HepG2 (cell line): Measurements from ENCODE around the gene CDH22. TPM values are rescaled to one million over a fixed set of nuclear protein-coding genes. Genes with fewer than 3 reads are reported as not detected.

Experiments used
- ATAC-seq: fragments of 200-7000 bp; cut with Tn5 transposase; 3 replicates; pipeline ENCODE4 v1.9.1; 2020; ENCODE audit warnings: mild to moderate bottlenecking, moderate library complexity
- BruUV-seq: library from RNA; stranded (reverse); fragments of 400-500 nt; replicated peaks from 2 replicates; lab custom pipeline; 2021; lab: Mats Ljungman, UMichigan
- CTCF ChIA-PET: fragments of 300-600 bp; formaldehyde crosslinking; extraction: SDS; loops from one replicate; lab custom pipeline; 2021; ENCODE audit warnings: low total read pairs, inconsistent platforms, low intra/inter-chr PET ratio; lab: Yijun Ruan, JAX
- POLR2A ChIA-PET: fragments of 350-600 bp; sonication (Branson Sonifier 250); formaldehyde crosslinking; loops from one replicate; lab custom pipeline; 2020; ENCODE audit warnings: antibody characterized with exemption, inconsistent platforms; lab: Yijun Ruan, JAX
- DNase-seq: peaks from one replicate; pipeline ENCODE4 v3.0.0-alpha.2; 2015; ENCODE audit warnings: low spot score
- FAIRE-seq: peaks from 3 replicates; lab custom pipeline; 2011; peaks lifted over from hg19 to GRCh38; lab: Jason Lieb, UNC
- H2AFZ ChIP-seq: one replicate; pipeline ENCODE4 v1.6.1; 2011; ENCODE audit warnings: low read length, inconsistent platforms
- H3K27ac ChIP-seq: fragments of 300-600 bp; 3 replicates; pipeline ENCODE4 v1.8.0; 2011; ENCODE audit warnings: mixed run types, mild to moderate bottlenecking, mixed read lengths, low read length, inconsistent platforms; ENCODE audit not compliant: insufficient read depth; ENCODE audit errors: extremely low read length
- H3K27me3 ChIP-seq, 2 experiments: fragments of 200-600 bp in 1 of 2; 2 replicates in 1 of 2; 3 replicates in 1 of 2; pipeline versions ENCODE4 v1.6.0 to v1.8.0; 2011; ENCODE audit warnings: low read length in 2 of 2, mild to moderate bottlenecking in 2 of 2, moderate library complexity in 2 of 2, inconsistent platforms in 1 of 2; ENCODE audit not compliant: insufficient read depth in 2 of 2, control insufficient read depth in 1 of 2
- H3K36me3 ChIP-seq, 2 experiments: fragments of 200-600 bp in 1 of 2; replicated peaks in 1 of 2; 2 replicates in 1 of 2; 3 replicates in 1 of 2; pipeline versions ENCODE4 v1.5.1 to v1.8.0; 2011; ENCODE audit warnings: low read length in 2 of 2, inconsistent platforms in 1 of 2; ENCODE audit not compliant: insufficient read depth in 2 of 2, control insufficient read depth in 1 of 2
- H3K4me1 ChIP-seq: 2 replicates; pipeline ENCODE4 v1.5.1; 2012; ENCODE audit warnings: low read length, inconsistent platforms; ENCODE audit not compliant: insufficient read depth
- H3K4me2 ChIP-seq: 2 replicates; pipeline ENCODE4 v1.6.0; 2011; ENCODE audit warnings: low read depth, low read length, inconsistent platforms
- H3K4me3 ChIP-seq, 3 experiments: fragments of 200-600 bp in 1 of 3; sonication (generic), shearing (Covaris generic) in 1 of 3; replicated peaks in 1 of 3; 2 replicates each; pipeline ENCODE4 v1.5.1; 2011 to 2016; ENCODE audit warnings: low read length in 3 of 3, inconsistent platforms in 2 of 3, low read depth in 2 of 3, mild to moderate bottlenecking in 2 of 3, control low read depth in 1 of 3, mixed read lengths in 1 of 3; ENCODE audit not compliant: insufficient read depth in 1 of 3
- H3K79me2 ChIP-seq: one replicate; pipeline ENCODE4 v1.6.1; 2011; ENCODE audit warnings: low read length, inconsistent platforms; ENCODE audit not compliant: insufficient read depth
- H3K9ac ChIP-seq: 2 replicates; pipeline ENCODE4 v1.6.0; 2011; ENCODE audit warnings: mild to moderate bottlenecking, low read depth, low read length, inconsistent platforms; ENCODE audit not compliant: insufficient read depth
- H3K9me3 ChIP-seq: 2 replicates; pipeline ENCODE4 v1.5.1; 2012; ENCODE audit warnings: mild to moderate bottlenecking, low read length
- H4K20me1 ChIP-seq: 2 replicates; pipeline ENCODE4 v1.6.0; 2011; ENCODE audit warnings: inconsistent platforms, mild to moderate bottlenecking, low read length, moderate library complexity; ENCODE audit not compliant: insufficient read depth
- AGO2 ChIP-seq: fragments of 200-400 bp; formaldehyde crosslinking; optimal IDR thresholded peaks from 2 replicates; pipeline ENCODE3; 2017; ENCODE audit warnings: mild to moderate bottlenecking, low read depth, low read length, moderate library complexity
- CBX5 ChIP-seq: sonication (generic); formaldehyde crosslinking; IDR thresholded peaks from 2 replicates; pipeline ENCODE4 v1.4.0; 2020; ENCODE audit warnings: missing genetic modification reagents, borderline replicate concordance
- CTCF ChIP-seq: sonication (generic); formaldehyde crosslinking; IDR thresholded peaks from 2 replicates; pipeline ENCODE4 v1.5.0; 2020; ENCODE audit warnings: mild to moderate bottlenecking, missing genetic modification reagents, moderate library complexity
- DR1 ChIP-seq: sonication (generic); formaldehyde crosslinking; IDR thresholded peaks from 2 replicates; pipeline ENCODE4 v1.8.0; 2021; ENCODE audit warnings: mild to moderate bottlenecking, missing genetic modification reagents, inconsistent platforms
- ELF3 ChIP-seq: IDR thresholded peaks from 2 replicates; pipeline ENCODE4 v1.6.1; 2016; ENCODE audit warnings: missing genetic modification reagents, missing compliant biosample characterization
- HNF1B ChIP-seq: sonication (generic); formaldehyde crosslinking; IDR thresholded peaks from 2 replicates; pipeline ENCODE4 v1.5.1; 2020; ENCODE audit warnings: mild to moderate bottlenecking, moderate library complexity, missing genetic modification reagents
- KDM1A ChIP-seq: IDR thresholded peaks from 2 replicates; pipeline ENCODE4 v1.6.1; 2016; ENCODE audit warnings: missing compliant biosample characterization
- MEIS2 ChIP-seq: sonication (generic); formaldehyde crosslinking; IDR thresholded peaks from 2 replicates; pipeline ENCODE4 v1.9.0; 2021; ENCODE audit warnings: mild to moderate bottlenecking, missing genetic modification reagents
- NFIC ChIP-seq: IDR thresholded peaks from 2 replicates; pipeline ENCODE4 v1.6.1; 2012; ENCODE audit warnings: mild to moderate bottlenecking, low read length, inconsistent platforms
- RNF219 ChIP-seq: sonication (generic); formaldehyde crosslinking; IDR thresholded peaks from 2 replicates; pipeline ENCODE4 v1.5.0; 2020; ENCODE audit warnings: mild to moderate bottlenecking, missing genetic modification reagents
- SNAPC2 ChIP-seq: sonication (generic); formaldehyde crosslinking; IDR thresholded peaks from 2 replicates; pipeline ENCODE4 v1.8.1; 2022; ENCODE audit warnings: mild to moderate bottlenecking, missing genetic modification reagents
- SP2 ChIP-seq: sonication (generic); formaldehyde crosslinking; IDR thresholded peaks from 2 replicates; pipeline ENCODE4 v1.5.1; 2020; ENCODE audit warnings: mild to moderate bottlenecking, missing genetic modification reagents
- XRCC5 ChIP-seq: fragments of 200-400 bp; formaldehyde crosslinking; optimal IDR thresholded peaks from 2 replicates; pipeline ENCODE3; 2017; ENCODE audit warnings: mild to moderate bottlenecking, low read length
- ZNF552 ChIP-seq: sonication (generic); formaldehyde crosslinking; IDR thresholded peaks from 2 replicates; pipeline ENCODE4 v1.9.0; 2022; ENCODE audit warnings: missing genetic modification reagents, mild to moderate bottlenecking, borderline replicate concordance
- ZNF788 ChIP-seq: sonication (generic); formaldehyde crosslinking; IDR thresholded peaks from 2 replicates; pipeline ENCODE4 v1.5.0; 2020; ENCODE audit warnings: mild to moderate bottlenecking, missing genetic modification reagents, borderline replicate concordance
- WGBS: methylation state at CpG from one replicate; pipeline ENCODE4 v1.1.6; 2017; ENCODE audit warnings: low lambda C conversion rate; 5-methylcytosine and 5-hydroxymethylcytosine counted together
- in situ Hi-C: cut with HindIII; loops from 2 replicates; pipeline ENCODE4 v1.10.0; 2017; ENCODE audit warnings: low pct_unique_long_range_greater_than_20kb; ENCODE audit not compliant: extremely low pct_ligation_motif_present
- intact Hi-C: fragments of 100-400 bp; cut with micrococcal nuclease; formaldehyde crosslinking; loops from one replicate; pipeline ENCODE4 v1.10.0; 2022; ENCODE audit not compliant: unreplicated experiment
- polyA plus RNA-seq, 8 experiments: library from polyadenylated mRNA; depleted of rRNA in 3 of 8; stranded (reverse) in 7 of 8; unstranded in 1 of 8; fragments of >200 nt; fragmentation: Illumina TruSeq in 4 of 8; extraction: Trizol in 4 of 8; gene quantifications; 2 replicates each; pipeline versions ENCODE4 v1.2.1 to v1.2.3, GENCODE V29; 2011 to 2016; ENCODE audit warnings: low read depth in 4 of 8, missing spikeins in 1 of 8, mixed read lengths in 1 of 8; ENCODE audit not compliant: insufficient read depth in 1 of 8
- total RNA-seq, 5 experiments: library from RNA; depleted of rRNA; stranded (reverse); fragments of >200 nt; fragmentation: Illumina TruSeq; extraction: Trizol; gene quantifications; 2 replicates each; pipeline ENCODE4 v1.2.3, GENCODE V29; 2016; ENCODE audit warnings: low read depth in 1 of 5

The CDH22 gene
- total and polyA plus RNA-seq, 2 of the 13 experiments (the other 11 are each of a cell fraction or from before 2014, with no cell fraction given): not detected

- TF ChIP-seq RNF219 (CRISPR knock-in tag): no peak
- no peak for TF ChIP-seq ZNF552 (CRISPR knock-in tag)
These were observed 174.2 kb downstream of the CDH22 start (continued) for GRCh38 chr20:46133886-46134654.

GRCh38 chr20:46132705-46133120 is 175.6 kb downstream of the CDH22 start:
- intact Hi-C loops (loop anchor here (1.0 kb wide), 3 partner anchors 42 to 217 kb away; no protein-coding TSS in a partner anchor), in situ Hi-C loops (no loop called here)
- Histone ChIP-seq H3K4me3 (no peak overlapping the region), H3K79me2 (no peaks in the 10 kb centered on the region), H3K36me3 (no peaks in the 10 kb centered on the region), H3K27ac (no peak overlapping the region), H2AFZ (no peak overlapping the region), H4K20me1 (peaks cover 2% of the 10 kb centered on the region; the same call in 1 of the 2 replicates), H3K9ac (no peak overlapping the region), H3K4me1 (no peaks in the 10 kb centered on the region), H3K4me2 (no peak overlapping the region), H3K27me3 (peaks cover 16 to 75% of the 10 kb centered on the region in 2 experiments), H3K9me3 (no peaks in the 10 kb centered on the region)
- WGBS: 14% methylated on average over 17 of the region's 17 CpGs
- ChIA-PET POLR2A (no interaction called here), CTCF (interaction anchor here (0.7 to 2.0 kb wide), 5 partner anchors 19 to 353 kb away, joined by 3 to 19 read pairs (median 6); no protein-coding TSS in a partner anchor)
- DNase-seq: peak; percentile 53
- ATAC-seq: peak; percentile 94
- no TSS peak for BruUV-seq
- peak; percentile 71 for FAIRE-seq
- TF ChIP-seq KDM1A (no peak), DR1 (CRISPR knock-in tag) (no peak), CBX5 (peak; percentile 49; the same call in 1 of the 2 replicates), ZNF788 (CRISPR knock-in tag) (peak; percentile 19; the same call in 1 of the 2 replicates), NFIC (no peak), SP2 (no peak), ELF3 (no peak), SNAPC2 (CRISPR knock-in tag) (no peak), CTCF (CRISPR knock-in tag) (peak; percentile 97), AGO2 (no peak), MEIS2 (CRISPR knock-in tag) (no peak), HNF1B (CRISPR knock-in tag) (0 out of 2 replicates have a peak, but pooled peaks have one; percentile 9), XRCC5 (peak; percentile 83)
